K562 (cell line): ENCODE measurements around the gene MIB2. TPM values are rescaled to one million over a fixed set of nuclear protein-coding genes. Genes with fewer than 3 reads are reported as not detected.

Experiments used
- ATAC-seq: fragments of 200-7000 bp; cut with Tn5 transposase; 3 replicates; pipeline ENCODE4 v1.9.1; 2020; ENCODE audit warnings: moderate library complexity
- BruUV-seq: library from RNA; stranded (reverse); fragments of 400-500 nt; replicated peaks from 2 replicates; lab custom pipeline; 2021; lab: Mats Ljungman, UMichigan
- CTCF ChIA-PET: fragments of 300-600 bp; formaldehyde crosslinking; extraction: SDS; loops from one replicate; lab custom pipeline; 2021; ENCODE audit warnings: low intra/inter-chr PET ratio; lab: Yijun Ruan, JAX
- POLR2A ChIA-PET: fragments of 300-600, 350-650 bp; sonication (Branson Sonifier 250); formaldehyde crosslinking; extraction: SDS; loops from one replicate; lab custom pipeline; 2021; ENCODE audit warnings: antibody characterized with exemption, inconsistent platforms; lab: Yijun Ruan, JAX
- DNase-seq, 4 experiments: peaks; one replicate each; pipeline versions ENCODE4 v3.0.0 to v3.0.0-alpha.2; 2011 to 2018; ENCODE audit warnings: low spot score in 3 of 4, mixed read lengths in 3 of 4; ENCODE audit errors: extremely low read depth in 1 of 4
- FAIRE-seq: peaks from 2 replicates; lab custom pipeline; 2011; peaks lifted over from hg19 to GRCh38; lab: Jason Lieb, UNC
- H2AFZ ChIP-seq: 2 replicates; pipeline ENCODE4 v1.6.0; 2011; ENCODE audit warnings: low read depth, low read length, control low read depth, inconsistent platforms
- H3K27ac ChIP-seq: fragments of 200-600 bp; 3 replicates; pipeline ENCODE4 v1.8.0; 2011; ENCODE audit warnings: low read depth, mild to moderate bottlenecking, control low read depth, inconsistent platforms, low read length, moderate library complexity, mixed read lengths; ENCODE audit errors: extremely low read depth
- H3K27me3 ChIP-seq, 2 experiments: fragments of 300-600 bp in 1 of 2; 2 replicates in 1 of 2; 3 replicates in 1 of 2; pipeline versions ENCODE4 v1.6.0 to v1.8.0; 2011; ENCODE audit warnings: inconsistent platforms in 2 of 2, low read length in 2 of 2, mild to moderate bottlenecking in 1 of 2, mixed read lengths in 1 of 2, moderate library complexity in 1 of 2; ENCODE audit not compliant: control insufficient read depth in 2 of 2, insufficient read depth in 2 of 2
- H3K36me3 ChIP-seq: fragments of 300-600 bp; 3 replicates; pipeline ENCODE4 v1.8.0; 2011; ENCODE audit warnings: mild to moderate bottlenecking, low read length, inconsistent platforms; ENCODE audit not compliant: control insufficient read depth, insufficient read depth
- H3K4me1 ChIP-seq, 2 experiments: fragments of 200-600 bp in 1 of 2; replicated peaks in 1 of 2; 2 replicates in 1 of 2; 3 replicates in 1 of 2; pipeline versions ENCODE4 v1.5.1 to v1.8.0; 2011; ENCODE audit warnings: inconsistent platforms in 2 of 2, low read length in 2 of 2, mild to moderate bottlenecking in 1 of 2, mixed read lengths in 1 of 2, moderate library complexity in 1 of 2; ENCODE audit not compliant: control insufficient read depth in 2 of 2, insufficient read depth in 2 of 2
- H3K4me2 ChIP-seq: 2 replicates; pipeline ENCODE4 v1.6.1; 2011; ENCODE audit warnings: low read length, control low read depth, inconsistent platforms, mixed read lengths; ENCODE audit not compliant: insufficient read depth
- H3K4me3 ChIP-seq: fragments of 200-600 bp; sonication (generic), shearing (Covaris generic); 2 replicates; pipeline ENCODE4 v1.5.1; 2016; ENCODE audit warnings: control low read depth, inconsistent platforms
- H3K79me2 ChIP-seq: fragments of 200-600 bp; 3 replicates; pipeline ENCODE4 v1.8.0; 2011; ENCODE audit warnings: low read length, inconsistent platforms; ENCODE audit not compliant: control insufficient read depth, insufficient read depth
- H3K9ac ChIP-seq, 2 experiments: 2 replicates each; pipeline versions ENCODE4 v1.6.0 to v1.6.1; 2011; ENCODE audit warnings: low read depth in 2 of 2, low read length in 2 of 2, control low read depth in 1 of 2, inconsistent platforms in 1 of 2, mild to moderate bottlenecking in 1 of 2, mixed read lengths in 1 of 2; ENCODE audit not compliant: insufficient read depth in 1 of 2
- H3K9me1 ChIP-seq: one replicate; pipeline ENCODE4 v1.6.0; 2011; ENCODE audit warnings: inconsistent platforms, mild to moderate bottlenecking, low read length, moderate library complexity; ENCODE audit not compliant: control insufficient read depth, insufficient read depth
- H3K9me3 ChIP-seq: replicated peaks from 2 replicates; pipeline ENCODE4 v1.5.1; 2011; ENCODE audit warnings: low read depth, low read length, inconsistent platforms; ENCODE audit not compliant: control insufficient read depth, insufficient read depth
- H4K20me1 ChIP-seq: replicated peaks from 2 replicates; pipeline ENCODE4 v1.6.1; 2011; ENCODE audit warnings: low read length, inconsistent platforms, mixed read lengths; ENCODE audit not compliant: control insufficient read depth, insufficient read depth
- BCOR ChIP-seq: fragments of 450-650 bp; IDR thresholded peaks from 2 replicates; pipeline ENCODE4 v1.6.1; 2016
- FIP1L1 ChIP-seq: fragments of 200-400 bp; formaldehyde crosslinking; IDR thresholded peaks from 2 replicates; pipeline ENCODE4 v1.6.1; 2018; ENCODE audit warnings: mild to moderate bottlenecking, low read depth, low read length; ENCODE audit not compliant: poor library complexity, severe bottlenecking
- GABPB2 ChIP-seq: fragments of 250-450 bp; sonication (Bioruptor Pico); conservative IDR thresholded peaks from 2 replicates; pipeline ENCODE4 v1.5.1; 2021; ENCODE audit warnings: mild to moderate bottlenecking
- NBN ChIP-seq: fragments of 450-650 bp; IDR thresholded peaks from 2 replicates; pipeline ENCODE4 v1.6.1; 2016; ENCODE audit warnings: low read depth, mild to moderate bottlenecking
- RBM39 ChIP-seq: fragments of 200-400 bp; formaldehyde crosslinking; optimal IDR thresholded peaks from 2 replicates; pipeline ENCODE3; 2018; ENCODE audit warnings: low read depth, low read length
- SPI1 ChIP-seq: IDR thresholded peaks from 2 replicates; pipeline ENCODE4 v1.6.1; 2011; ENCODE audit warnings: low read depth, low read length, control low read depth, borderline replicate concordance
- ZNF695 ChIP-seq: fragments of 450-650 bp; formaldehyde crosslinking; IDR thresholded peaks from 2 replicates; pipeline ENCODE4 v1.4.0; 2020; ENCODE audit warnings: mild to moderate bottlenecking, moderate library complexity
- WGBS: fragments of 100-300 bp; shearing (Covaris generic); methylation state at CpG from one replicate; pipeline ENCODE4 v1.1.6; 2016; ENCODE audit warnings: low coverage, mixed read lengths; ENCODE audit not compliant: insufficient coverage; ENCODE audit errors: missing lambda C conversion rate; 5-methylcytosine and 5-hydroxymethylcytosine counted together
- in situ Hi-C: fragments of 300-500 bp; cut with MboI; formaldehyde crosslinking; loops from 4 replicates; pipeline ENCODE4 v1.15.0; 2018; ENCODE audit warnings: inconsistent platforms, mixed read lengths
- intact Hi-C: fragments of 100-400 bp; cut with micrococcal nuclease; formaldehyde crosslinking; loops from 2 replicates; pipeline ENCODE4 v1.14.2; 2022
- polyA plus RNA-seq, 8 experiments: library from polyadenylated mRNA; depleted of rRNA in 4 of 8; stranded (reverse) in 5 of 8; unstranded in 3 of 8; fragments of >200 nt; fragmentation: Nextera tagmentation in 2 of 8; fragmentation: Illumina TruSeq in 1 of 8; extraction: Ambion mirVana in 2 of 8; extraction: Trizol in 1 of 8; gene quantifications; 2 replicates each; pipeline versions ENCODE4 v1.2.1 to v1.2.3, GENCODE V29; 2011 to 2014; ENCODE audit warnings: inconsistent platforms in 1 of 8, missing spikeins in 1 of 8
- total RNA-seq, 7 experiments: library from RNA; depleted of rRNA in 6 of 7; stranded (reverse); fragments of >200 nt in 6 of 7; fragmentation: Illumina TruSeq in 2 of 7; extraction: Trizol in 2 of 7; gene quantifications; 2 replicates each; pipeline versions ENCODE4 v1.2.1 to v1.2.3, GENCODE V29; 2011 to 2021; ENCODE audit warnings: low replicate concordance in 1 of 7
- TF ChIP-seq, protein P1 (sequence below), 2 experiments: fragments of 450-650 bp in 1 of 2; sonication (generic) in 1 of 2; formaldehyde crosslinking; conservative IDR thresholded peaks; 2 replicates each; pipeline versions ENCODE4 v1.4.0 to v1.8.1; 2020 to 2022; ENCODE audit warnings: mild to moderate bottlenecking in 1 of 2, missing genetic modification reagents in 1 of 2
- TF ChIP-seq, protein P2 (sequence below): sonication (generic); formaldehyde crosslinking; IDR thresholded peaks from 2 replicates; pipeline ENCODE4 v1.8.0; 2022; ENCODE audit warnings: mild to moderate bottlenecking, missing genetic modification reagents

The MIB2 gene
- total and polyA plus RNA-seq, 9 of the 15 experiments (the other 6 are each of a cell fraction or from before 2014, with no cell fraction given), result 0.04 to 17.0 (median 4.9) TPM; not detected in 1

DNA sequence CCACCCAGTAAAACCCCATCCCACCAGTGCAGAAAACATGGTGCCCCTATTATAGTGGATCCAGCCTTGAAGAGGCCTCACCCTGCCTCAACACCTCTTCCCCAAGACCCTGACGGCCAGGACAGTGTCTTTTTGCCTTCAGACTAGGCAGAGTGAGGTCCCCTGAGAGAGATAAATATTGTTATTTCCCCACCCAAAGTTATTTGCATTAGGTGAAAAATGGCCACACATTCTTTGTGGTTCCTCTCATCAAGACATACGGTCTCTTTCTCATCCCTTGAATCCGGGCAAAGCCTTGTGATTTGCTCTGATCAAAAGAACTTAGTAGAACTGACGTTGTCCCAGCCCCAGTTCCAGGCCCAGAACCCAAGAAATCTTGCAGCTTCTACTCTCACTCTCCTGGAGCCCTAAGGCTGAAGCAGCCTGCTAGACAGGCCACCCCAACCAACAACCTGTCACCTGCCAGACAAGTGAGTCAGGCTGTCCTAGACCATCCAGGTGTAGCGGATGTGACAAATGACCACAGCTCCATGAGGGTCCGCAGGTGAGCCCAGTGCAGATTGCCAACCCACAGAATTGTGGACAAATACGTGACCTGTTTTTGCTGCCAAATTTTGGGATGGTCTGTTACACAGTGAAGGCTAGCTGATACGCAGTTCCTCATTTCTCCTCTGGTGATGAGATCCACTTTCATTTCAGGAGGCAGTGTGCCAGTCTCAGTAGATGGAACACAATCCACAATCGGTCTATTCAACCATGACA is 32.5 kb upstream of the MIB2 start:
- CTCF ChIA-PET, result no interaction called here
- no peak for ATAC-seq

More for the DNA sequence above, 32.5 kb upstream of the MIB2 start:
- Histone ChIP-seq H3K27me3 (peaks cover 11 to 24% of the 10 kb centered on the region in 2 experiments; a peak in 4 of 5 replicates), H4K20me1 (no peaks in the 10 kb centered on the region), H3K9me1 (no peaks in the 10 kb centered on the region), H2AFZ (peak overlapping the region; percentile 39; the same call in 1 of the 2 replicates), H3K9ac (no peak overlapping the region), H3K79me2 (no peaks in the 10 kb centered on the region), H3K36me3 (no peaks in the 10 kb centered on the region), H3K27ac (no peak overlapping the region), H3K9me3 (no peaks in the 10 kb centered on the region), H3K4me1 (peaks cover 5 to 20% of the 10 kb centered on the region in 2 experiments; a peak in 4 of 5 replicates), H3K4me3 (no peak overlapping the region), H3K4me2 (0 out of 2 replicates have a peak overlapping the region, but pooled peaks have one; percentile 6)
- 16% methylated on average over 9 of the region's 9 CpGs for WGBS
- POLR2A ChIA-PET, result interaction anchor here (0.7 to 0.9 kb wide), 3 partner anchors 9 to 26 kb away, joined by 3 to 4 read pairs (median 3); no protein-coding TSS in a partner anchor
- FAIRE-seq (no peak), DNase-seq (no peak)
- in situ Hi-C loops, result no loop called here
- BruUV-seq, result no TSS peak
- intact Hi-C loops, result no loop called here
- TF ChIP-seq GABPB2 (CRISPR knock-in tag) (no peak), BCOR (0 out of 2 replicates have a peak, but pooled peaks have one; percentile 31), FIP1L1 (no peak), NBN (no peak), SPI1 (peak; percentile 89), RBM39 (no peak), ZNF695 (no peak)
- TF ChIP-seq, protein P1, sequence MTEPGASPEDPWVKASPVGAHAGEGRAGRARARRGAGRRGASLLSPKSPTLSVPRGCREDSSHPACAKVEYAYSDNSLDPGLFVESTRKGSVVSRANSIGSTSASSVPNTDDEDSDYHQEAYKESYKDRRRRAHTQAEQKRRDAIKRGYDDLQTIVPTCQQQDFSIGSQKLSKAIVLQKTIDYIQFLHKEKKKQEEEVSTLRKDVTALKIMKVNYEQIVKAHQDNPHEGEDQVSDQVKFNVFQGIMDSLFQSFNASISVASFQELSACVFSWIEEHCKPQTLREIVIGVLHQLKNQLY (CRISPR knock-in tag; conservative IDR thresholded peaks at IDR 0.05), result no peak
- TF ChIP-seq, protein P2, sequence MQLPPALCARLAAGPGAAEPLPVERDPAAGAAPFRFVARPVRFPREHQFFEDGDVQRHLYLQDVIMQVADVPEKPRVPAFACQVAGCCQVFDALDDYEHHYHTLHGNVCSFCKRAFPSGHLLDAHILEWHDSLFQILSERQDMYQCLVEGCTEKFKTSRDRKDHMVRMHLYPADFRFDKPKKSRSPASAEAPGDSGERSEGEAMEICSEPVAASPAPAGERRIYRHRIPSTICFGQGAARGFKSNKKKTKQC (CRISPR knock-in tag), result no peak
